Dendritic cell treated with granulocyte-macrophage colony-stimulating factor and Interleukin-4, amounts not matched to agents 40 ng/mL and 50 ng/mL, for 4 days (primary cell): ENCODE results near the gene LTBR.
"Not testable (repeated sequence)": the region's sequence is repeated elsewhere in the genome, so short reads cannot be mapped to it uniquely, and the experiment has no call there.

ENCODE experiments used
- H3K27ac Mint-ChIP-seq: one replicate; pipeline ENCODE4 v1.8.0; 2022; ENCODE audit warnings: mild to moderate bottlenecking, mixed read lengths
- H3K27me3 Mint-ChIP-seq: one replicate; pipeline ENCODE4 v1.8.0; 2022; ENCODE audit warnings: mild to moderate bottlenecking, mixed read lengths
- H3K36me3 Mint-ChIP-seq: one replicate; pipeline ENCODE4 v1.8.0; 2022; ENCODE audit warnings: low read depth, mixed read lengths
- H3K4me1 Mint-ChIP-seq: one replicate; pipeline ENCODE4 v1.8.0; 2022; ENCODE audit warnings: low read depth, mixed read lengths
- H3K4me3 Mint-ChIP-seq: one replicate; pipeline ENCODE4 v1.8.0; 2022; ENCODE audit warnings: mild to moderate bottlenecking, moderate library complexity, mixed read lengths
- H3K9me3 Mint-ChIP-seq: one replicate; pipeline ENCODE4 v1.8.0; 2022; ENCODE audit warnings: mixed read lengths
- intact Hi-C: fragments of 100-400 bp; cut with micrococcal nuclease; formaldehyde crosslinking; loops from one replicate; pipeline ENCODE4 v1.15.0; 2022

Gene LTBR

GRCh38 chr12:6426882-6427671 lies 43.1 kb downstream of the LTBR start:
- no peak overlapping the region for H3K4me3 Mint-ChIP-seq
- intact Hi-C loops, result no loop called here
- peak overlapping the region; percentile 57 for H3K27ac Mint-ChIP-seq
- no peaks in the 10 kb centered on the region for H3K27me3 Mint-ChIP-seq
- no peaks in the 10 kb centered on the region for H3K9me3 Mint-ChIP-seq
- H3K4me1 Mint-ChIP-seq, result peaks cover 43% of the 10 kb centered on the region
- H3K36me3 Mint-ChIP-seq, result no peaks in the 10 kb centered on the region

GRCh38 chr12:6427796-6428195 lies 43.8 kb downstream of the LTBR start:
- H3K27me3 Mint-ChIP-seq, intact Hi-C loops, H3K9me3 Mint-ChIP-seq, H3K36me3 Mint-ChIP-seq, H3K4me3 Mint-ChIP-seq, H3K27ac Mint-ChIP-seq: not testable (repeated sequence)
- H3K4me1 Mint-ChIP-seq, result peaks cover 43% of the 10 kb centered on the region

GRCh38 chr12:6428326-6428725 lies 44.4 kb downstream of the LTBR start:
- H3K4me1 Mint-ChIP-seq, result peaks cover 43% of the 10 kb centered on the region
- H3K4me3 Mint-ChIP-seq, result no peak overlapping the region
- no peaks in the 10 kb centered on the region for H3K36me3 Mint-ChIP-seq
- intact Hi-C loops, result no loop called here
- H3K27me3 Mint-ChIP-seq, result no peaks in the 10 kb centered on the region
- no peaks in the 10 kb centered on the region for H3K9me3 Mint-ChIP-seq
- H3K27ac Mint-ChIP-seq, result no peak overlapping the region

GRCh38 chr12:6430124-6430989 lies 46.4 kb downstream of the LTBR start:
- H3K9me3 Mint-ChIP-seq, result no peaks in the 10 kb centered on the region
- peak overlapping the region; percentile 64 for H3K27ac Mint-ChIP-seq
- intact Hi-C loops, result no loop called here
- H3K36me3 Mint-ChIP-seq, result no peaks in the 10 kb centered on the region
- H3K27me3 Mint-ChIP-seq, result peaks cover 3% of the 10 kb centered on the region
- peak overlapping the region; percentile 61 for H3K4me3 Mint-ChIP-seq
- peaks cover 38% of the 10 kb centered on the region for H3K4me1 Mint-ChIP-seq

GRCh38 chr12:6432991-6433390 lies 49.0 kb downstream of the LTBR start:
- peaks cover 18% of the 10 kb centered on the region for H3K4me1 Mint-ChIP-seq
- H3K4me3 Mint-ChIP-seq, result no peak overlapping the region
- H3K36me3 Mint-ChIP-seq, result no peaks in the 10 kb centered on the region
- H3K27ac Mint-ChIP-seq, result no peak overlapping the region
- H3K9me3 Mint-ChIP-seq, result no peaks in the 10 kb centered on the region
- peaks cover 3% of the 10 kb centered on the region for H3K27me3 Mint-ChIP-seq
- intact Hi-C loops, result no loop called here

- H3K4me3 Mint-ChIP-seq, result no peak overlapping the region
- H3K27ac Mint-ChIP-seq, result no peak overlapping the region
- H3K27me3 Mint-ChIP-seq, result peaks cover 3% of the 10 kb centered on the region
- intact Hi-C loops, result no loop called here
- H3K9me3 Mint-ChIP-seq, result no peaks in the 10 kb centered on the region
- H3K36me3 Mint-ChIP-seq, result no peaks in the 10 kb centered on the region
- H3K4me1 Mint-ChIP-seq, result peaks cover 18% of the 10 kb centered on the region
Measured at GRCh38 chr12:6434205-6435140, 50.5 kb downstream of the LTBR start.

- Mint-ChIP-seq H3K27ac (no peak overlapping the region), H3K4me1 (peaks cover 5% of the 10 kb centered on the region), H3K4me3 (no peak overlapping the region), H3K9me3 (no peaks in the 10 kb centered on the region), H3K36me3 (peaks cover 1% of the 10 kb centered on the region), H3K27me3 (peaks cover 3% of the 10 kb centered on the region)
- intact Hi-C loops, result no loop called here
Measured at GRCh38 chr12:6435961-6436715, 52.2 kb downstream of the LTBR start.

GRCh38 chr12:6437586-6437985 lies 53.6 kb downstream of the LTBR start:
- no peak overlapping the region for H3K27ac Mint-ChIP-seq
- intact Hi-C loops, result no loop called here
- H3K36me3 Mint-ChIP-seq, result peaks cover 7% of the 10 kb centered on the region
- peaks cover 5% of the 10 kb centered on the region for H3K27me3 Mint-ChIP-seq
- H3K4me1 Mint-ChIP-seq, result peaks cover 3% of the 10 kb centered on the region
- H3K9me3 Mint-ChIP-seq, result no peaks in the 10 kb centered on the region
- H3K4me3 Mint-ChIP-seq, result no peak overlapping the region

- Mint-ChIP-seq H3K27ac (no peak overlapping the region), H3K36me3 (peaks cover 8% of the 10 kb centered on the region), H3K27me3 (peaks cover 5% of the 10 kb centered on the region), H3K9me3 (no peaks in the 10 kb centered on the region), H3K4me1 (peaks cover 11% of the 10 kb centered on the region), H3K4me3 (no peak overlapping the region)
- intact Hi-C loops, result no loop called here
Measured at GRCh38 chr12:6438345-6438744, 54.4 kb downstream of the LTBR start.

- H3K4me1 Mint-ChIP-seq, result peaks cover 19% of the 10 kb centered on the region
- H3K9me3 Mint-ChIP-seq, result no peaks in the 10 kb centered on the region
- peaks cover 4% of the 10 kb centered on the region for H3K27me3 Mint-ChIP-seq
- intact Hi-C loops, result no loop called here
- H3K36me3 Mint-ChIP-seq, result peaks cover 28% of the 10 kb centered on the region
- H3K4me3 Mint-ChIP-seq, result no peak overlapping the region
- no peak overlapping the region for H3K27ac Mint-ChIP-seq
Measured at GRCh38 chr12:6440391-6440790, 56.4 kb downstream of the LTBR start.
